ENCODE data around the gene FLNA. TPM values are rescaled to one million over a fixed set of nuclear protein-coding genes. Genes with fewer than 3 reads are reported as not detected.

Gene FLNA
- total and polyA plus RNA-seq, 9 of the 15 experiments (the other 6 are each of a cell fraction or from before 2014, with no cell fraction given), result 6.2 to 735 (median 135) TPM

DNA sequence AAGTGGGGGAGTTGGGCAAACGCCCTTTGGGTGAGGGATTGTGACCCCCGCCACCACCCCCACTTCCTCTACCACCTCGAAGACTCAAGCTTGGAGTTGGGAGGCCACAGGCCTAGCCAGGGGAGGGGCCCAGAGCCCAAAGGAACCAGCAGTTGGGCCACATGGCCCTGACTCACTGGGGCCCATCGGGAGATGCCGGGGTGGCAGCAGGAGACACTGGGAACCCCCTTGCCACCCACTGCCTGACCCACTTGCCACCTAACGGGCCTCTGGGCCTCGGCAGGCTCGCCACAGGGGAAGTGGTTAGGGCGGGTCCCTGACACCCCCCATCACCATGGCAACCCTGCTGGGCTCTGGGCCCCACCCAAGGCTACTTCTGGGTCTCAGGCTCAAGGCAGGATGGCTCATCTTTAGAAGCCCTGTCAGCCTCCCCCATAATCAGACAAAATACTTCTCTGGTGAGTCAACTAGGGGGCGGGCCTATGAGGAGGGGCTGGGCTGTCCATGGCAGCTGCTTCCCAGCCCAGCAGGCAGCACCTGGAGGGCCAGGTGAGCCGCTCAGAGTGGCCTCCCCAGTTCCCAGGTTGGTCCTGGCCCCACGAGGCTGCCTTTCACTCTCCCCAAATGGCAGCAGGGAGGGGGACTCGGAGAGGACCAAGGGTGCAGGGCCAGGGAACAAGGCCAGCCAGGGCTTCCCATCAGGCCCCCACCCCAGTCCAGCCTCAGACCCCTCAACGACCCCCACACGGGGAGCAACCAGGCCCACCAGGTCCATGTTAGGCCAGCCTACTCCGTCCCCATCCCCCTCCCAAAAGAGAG lies 5.6 kb downstream of the FLNA start (continued):
- TF ChIP-seq, protein P1, sequence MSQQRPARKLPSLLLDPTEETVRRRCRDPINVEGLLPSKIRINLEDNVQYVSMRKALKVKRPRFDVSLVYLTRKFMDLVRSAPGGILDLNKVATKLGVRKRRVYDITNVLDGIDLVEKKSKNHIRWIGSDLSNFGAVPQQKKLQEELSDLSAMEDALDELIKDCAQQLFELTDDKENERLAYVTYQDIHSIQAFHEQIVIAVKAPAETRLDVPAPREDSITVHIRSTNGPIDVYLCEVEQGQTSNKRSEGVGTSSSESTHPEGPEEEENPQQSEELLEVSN (IDR thresholded peaks at IDR 0.05; ENCODE audit: borderline replicate concordance in 1 of 2, extremely low read depth in 1 of 2, insufficient read depth in 1 of 2, insufficient read length in 1 of 2, low read depth in 1 of 2, low read length in 1 of 2, poor library complexity in 1 of 2, severe bottlenecking in 1 of 2), result peak in 1 of 2 experiments; percentile 31
- TF ChIP-seq ZKSCAN3 (CRISPR knock-in tag; IDR thresholded peaks at IDR 0.05) (no peak), ARNT (IDR thresholded peaks at IDR 0.05) (no peak), ILF3 (IDR thresholded peaks at IDR 0.05; ENCODE audit: borderline replicate concordance) (no peak), SIN3B (IDR thresholded peaks at IDR 0.05; ENCODE audit: low read depth) (no peak), MAZ (CRISPR knock-in tag; conservative IDR thresholded peaks at IDR 0.05 in 1 of 2, IDR thresholded peaks at IDR 0.05 in 1 of 2) (peak; percentile 31 to 45; a peak in 3 of 4 replicates), PHB2 (IDR thresholded peaks at IDR 0.05; ENCODE audit: low read depth) (no peak), DMBX1 (CRISPR knock-in tag; IDR thresholded peaks at IDR 0.05; ENCODE audit: borderline replicate concordance) (peak; percentile 32; the same call in 1 of the 2 replicates)
- TF ChIP-seq, protein P2, sequence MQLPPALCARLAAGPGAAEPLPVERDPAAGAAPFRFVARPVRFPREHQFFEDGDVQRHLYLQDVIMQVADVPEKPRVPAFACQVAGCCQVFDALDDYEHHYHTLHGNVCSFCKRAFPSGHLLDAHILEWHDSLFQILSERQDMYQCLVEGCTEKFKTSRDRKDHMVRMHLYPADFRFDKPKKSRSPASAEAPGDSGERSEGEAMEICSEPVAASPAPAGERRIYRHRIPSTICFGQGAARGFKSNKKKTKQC (CRISPR knock-in tag; IDR thresholded peaks at IDR 0.05), result no peak
- TF ChIP-seq, protein P3, sequence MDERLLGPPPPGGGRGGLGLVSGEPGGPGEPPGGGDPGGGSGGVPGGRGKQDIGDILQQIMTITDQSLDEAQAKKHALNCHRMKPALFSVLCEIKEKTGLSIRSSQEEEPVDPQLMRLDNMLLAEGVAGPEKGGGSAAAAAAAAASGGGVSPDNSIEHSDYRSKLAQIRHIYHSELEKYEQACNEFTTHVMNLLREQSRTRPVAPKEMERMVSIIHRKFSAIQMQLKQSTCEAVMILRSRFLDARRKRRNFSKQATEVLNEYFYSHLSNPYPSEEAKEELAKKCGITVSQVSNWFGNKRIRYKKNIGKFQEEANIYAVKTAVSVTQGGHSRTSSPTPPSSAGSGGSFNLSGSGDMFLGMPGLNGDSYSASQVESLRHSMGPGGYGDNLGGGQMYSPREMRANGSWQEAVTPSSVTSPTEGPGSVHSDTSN (CRISPR knock-in tag; IDR thresholded peaks at IDR 0.05; ENCODE audit: low read depth), result no peak
- TF ChIP-seq, protein P3 (tag; conservative IDR thresholded peaks at IDR 0.05; ENCODE audit: low read depth), result no peak
- TF ChIP-seq, protein P4, sequence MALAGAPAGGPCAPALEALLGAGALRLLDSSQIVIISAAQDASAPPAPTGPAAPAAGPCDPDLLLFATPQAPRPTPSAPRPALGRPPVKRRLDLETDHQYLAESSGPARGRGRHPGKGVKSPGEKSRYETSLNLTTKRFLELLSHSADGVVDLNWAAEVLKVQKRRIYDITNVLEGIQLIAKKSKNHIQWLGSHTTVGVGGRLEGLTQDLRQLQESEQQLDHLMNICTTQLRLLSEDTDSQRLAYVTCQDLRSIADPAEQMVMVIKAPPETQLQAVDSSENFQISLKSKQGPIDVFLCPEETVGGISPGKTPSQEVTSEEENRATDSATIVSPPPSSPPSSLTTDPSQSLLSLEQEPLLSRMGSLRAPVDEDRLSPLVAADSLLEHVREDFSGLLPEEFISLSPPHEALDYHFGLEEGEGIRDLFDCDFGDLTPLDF (CRISPR knock-in tag; IDR thresholded peaks at IDR 0.05), result 0 out of 2 replicates have a peak, but pooled peaks have one; percentile 36
- TF ChIP-seq, protein P5, sequence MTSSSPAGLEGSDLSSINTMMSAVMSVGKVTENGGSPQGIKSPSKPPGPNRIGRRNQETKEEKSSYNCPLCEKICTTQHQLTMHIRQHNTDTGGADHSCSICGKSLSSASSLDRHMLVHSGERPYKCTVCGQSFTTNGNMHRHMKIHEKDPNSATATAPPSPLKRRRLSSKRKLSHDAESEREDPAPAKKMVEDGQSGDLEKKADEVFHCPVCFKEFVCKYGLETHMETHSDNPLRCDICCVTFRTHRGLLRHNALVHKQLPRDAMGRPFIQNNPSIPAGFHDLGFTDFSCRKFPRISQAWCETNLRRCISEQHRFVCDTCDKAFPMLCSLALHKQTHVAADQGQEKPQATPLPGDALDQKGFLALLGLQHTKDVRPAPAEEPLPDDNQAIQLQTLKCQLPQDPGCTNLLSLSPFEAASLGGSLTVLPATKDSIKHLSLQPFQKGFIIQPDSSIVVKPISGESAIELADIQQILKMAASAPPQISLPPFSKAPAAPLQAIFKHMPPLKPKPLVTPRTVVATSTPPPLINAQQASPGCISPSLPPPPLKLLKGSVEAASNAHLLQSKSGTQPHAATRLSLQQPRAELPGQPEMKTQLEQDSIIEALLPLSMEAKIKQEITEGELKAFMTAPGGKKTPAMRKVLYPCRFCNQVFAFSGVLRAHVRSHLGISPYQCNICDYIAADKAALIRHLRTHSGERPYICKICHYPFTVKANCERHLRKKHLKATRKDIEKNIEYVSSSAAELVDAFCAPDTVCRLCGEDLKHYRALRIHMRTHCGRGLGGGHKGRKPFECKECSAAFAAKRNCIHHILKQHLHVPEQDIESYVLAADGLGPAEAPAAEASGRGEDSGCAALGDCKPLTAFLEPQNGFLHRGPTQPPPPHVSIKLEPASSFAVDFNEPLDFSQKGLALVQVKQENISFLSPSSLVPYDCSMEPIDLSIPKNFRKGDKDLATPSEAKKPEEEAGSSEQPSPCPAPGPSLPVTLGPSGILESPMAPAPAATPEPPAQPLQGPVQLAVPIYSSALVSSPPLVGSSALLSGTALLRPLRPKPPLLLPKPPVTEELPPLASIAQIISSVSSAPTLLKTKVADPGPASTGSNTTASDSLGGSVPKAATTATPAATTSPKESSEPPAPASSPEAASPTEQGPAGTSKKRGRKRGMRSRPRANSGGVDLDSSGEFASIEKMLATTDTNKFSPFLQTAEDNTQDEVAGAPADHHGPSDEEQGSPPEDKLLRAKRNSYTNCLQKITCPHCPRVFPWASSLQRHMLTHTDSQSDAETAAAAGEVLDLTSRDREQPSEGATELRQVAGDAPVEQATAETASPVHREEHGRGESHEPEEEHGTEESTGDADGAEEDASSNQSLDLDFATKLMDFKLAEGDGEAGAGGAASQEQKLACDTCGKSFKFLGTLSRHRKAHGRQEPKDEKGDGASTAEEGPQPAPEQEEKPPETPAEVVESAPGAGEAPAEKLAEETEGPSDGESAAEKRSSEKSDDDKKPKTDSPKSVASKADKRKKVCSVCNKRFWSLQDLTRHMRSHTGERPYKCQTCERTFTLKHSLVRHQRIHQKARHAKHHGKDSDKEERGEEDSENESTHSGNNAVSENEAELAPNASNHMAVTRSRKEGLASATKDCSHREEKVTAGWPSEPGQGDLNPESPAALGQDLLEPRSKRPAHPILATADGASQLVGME (CRISPR knock-in tag; IDR thresholded peaks at IDR 0.05), result no peak
